GM18517 (cell line): ENCODE data around the gene MPPED1.

Experiments used
- ATAC-seq: cut with Tn5 transposase; IDR thresholded peaks from one replicate; pipeline ENCODE4 v1.9.1; 2021; ENCODE audit warnings: mild to moderate bottlenecking, moderate library complexity; ENCODE audit not compliant: unreplicated experiment

MPPED1 gene

GRCh38 chr22:43392385-43392989 is 19.3 kb upstream of the MPPED1 start:
- ATAC-seq: no peak

- no peak for ATAC-seq
Measured at GRCh38 chr22:43393132-43393843, 18.5 kb upstream of the MPPED1 start.

- ATAC-seq: no peak
Measured at GRCh38 chr22:43393844-43394474, 17.9 kb upstream of the MPPED1 start.

- no peak for ATAC-seq
Measured at GRCh38 chr22:43395086-43395695, 16.6 kb upstream of the MPPED1 start.

GRCh38 chr22:43396321-43396933 is 15.4 kb upstream of the MPPED1 start:
- no peak for ATAC-seq

- ATAC-seq: no peak
Measured at GRCh38 chr22:43396934-43397457, 14.8 kb upstream of the MPPED1 start.

GRCh38 chr22:43397766-43398165 is 14.0 kb upstream of the MPPED1 start:
- ATAC-seq: no peak

GRCh38 chr22:43398246-43398645 is 13.6 kb upstream of the MPPED1 start:
- ATAC-seq: no peak

GRCh38 chr22:43398910-43399309 is 12.9 kb upstream of the MPPED1 start:
- ATAC-seq: no peak

- ATAC-seq: no peak
Measured at GRCh38 chr22:43399338-43399979, 12.4 kb upstream of the MPPED1 start.

- ATAC-seq: no peak
Measured at GRCh38 chr22:43399980-43400358, 11.8 kb upstream of the MPPED1 start.

- no peak for ATAC-seq
Measured at GRCh38 chr22:43400449-43400848, 11.4 kb upstream of the MPPED1 start.

GRCh38 chr22:43401233-43401632 is 10.6 kb upstream of the MPPED1 start:
- ATAC-seq: no peak

- ATAC-seq: no peak
Measured at GRCh38 chr22:43401661-43402060, 10.2 kb upstream of the MPPED1 start.

GRCh38 chr22:43402128-43402527 is 9.7 kb upstream of the MPPED1 start:
- ATAC-seq: no peak

- no peak for ATAC-seq
Measured at GRCh38 chr22:43404673-43405385, 7.0 kb upstream of the MPPED1 start.

GRCh38 chr22:43406186-43406790 is 5.5 kb upstream of the MPPED1 start:
- ATAC-seq: no peak

GRCh38 chr22:43407591-43407990 is 4.2 kb upstream of the MPPED1 start:
- ATAC-seq: no peak

- ATAC-seq: no peak
Measured at GRCh38 chr22:43408009-43408408, 3.8 kb upstream of the MPPED1 start.

GRCh38 chr22:43409046-43409445 is 2.8 kb upstream of the MPPED1 start:
- no peak for ATAC-seq
